HG03342 (cell line): ENCODE measurements around the gene VENTX.

ENCODE experiments used
- ATAC-seq: cut with Tn5 transposase; IDR thresholded peaks from one replicate; pipeline ENCODE4 v1.9.1; 2021; ENCODE audit warnings: mild to moderate bottlenecking, moderate library complexity; ENCODE audit not compliant: unreplicated experiment

The VENTX gene, protein sequence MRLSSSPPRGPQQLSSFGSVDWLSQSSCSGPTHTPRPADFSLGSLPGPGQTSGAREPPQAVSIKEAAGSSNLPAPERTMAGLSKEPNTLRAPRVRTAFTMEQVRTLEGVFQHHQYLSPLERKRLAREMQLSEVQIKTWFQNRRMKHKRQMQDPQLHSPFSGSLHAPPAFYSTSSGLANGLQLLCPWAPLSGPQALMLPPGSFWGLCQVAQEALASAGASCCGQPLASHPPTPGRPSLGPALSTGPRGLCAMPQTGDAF

DNA sequence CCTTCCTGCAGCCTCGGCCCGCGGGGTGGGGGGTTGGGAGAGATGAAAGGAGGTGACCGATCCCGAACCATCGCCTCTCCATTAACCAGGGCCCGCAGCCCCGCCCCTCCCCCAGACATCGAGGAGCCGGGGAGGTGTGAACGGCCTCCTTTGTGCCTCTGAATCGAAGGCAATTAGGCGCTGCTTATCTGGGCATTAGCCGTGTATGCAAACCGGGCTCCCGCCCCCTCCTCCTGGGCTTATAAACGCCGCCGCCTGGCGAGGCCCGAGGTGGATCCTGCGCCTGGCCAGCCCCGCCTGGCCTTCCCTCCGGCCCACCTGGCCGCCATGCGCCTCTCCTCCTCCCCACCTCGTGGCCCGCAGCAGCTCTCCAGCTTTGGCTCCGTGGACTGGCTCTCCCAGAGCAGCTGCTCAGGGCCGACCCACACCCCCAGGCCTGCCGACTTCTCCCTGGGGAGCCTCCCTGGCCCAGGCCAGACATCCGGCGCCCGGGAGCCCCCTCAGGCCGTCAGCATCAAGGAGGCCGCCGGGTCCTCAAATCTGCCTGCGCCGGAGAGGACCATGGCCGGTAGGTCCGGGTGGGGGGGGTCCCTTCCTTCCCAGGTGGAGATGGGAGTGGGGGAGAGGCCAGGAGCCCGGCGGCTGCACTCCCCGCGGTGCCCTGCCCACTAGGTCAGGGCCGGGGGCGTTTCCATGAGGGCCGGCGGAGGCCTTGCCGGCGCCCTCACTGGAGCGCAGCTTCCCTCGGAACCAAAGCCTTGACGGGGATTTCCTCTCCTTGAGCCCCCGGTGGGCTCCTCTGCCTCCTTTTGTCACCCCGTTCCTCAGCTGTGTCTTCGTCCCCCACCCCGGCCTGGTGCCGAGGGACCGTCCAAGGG, at the start of gene VENTX:
Gene VENTX (plus strand): TSS at position 268 of the 878 bp plus-strand sequence. CDS start 60 bp downstream, at position 328.
- ATAC-seq, result no peak

DNA sequence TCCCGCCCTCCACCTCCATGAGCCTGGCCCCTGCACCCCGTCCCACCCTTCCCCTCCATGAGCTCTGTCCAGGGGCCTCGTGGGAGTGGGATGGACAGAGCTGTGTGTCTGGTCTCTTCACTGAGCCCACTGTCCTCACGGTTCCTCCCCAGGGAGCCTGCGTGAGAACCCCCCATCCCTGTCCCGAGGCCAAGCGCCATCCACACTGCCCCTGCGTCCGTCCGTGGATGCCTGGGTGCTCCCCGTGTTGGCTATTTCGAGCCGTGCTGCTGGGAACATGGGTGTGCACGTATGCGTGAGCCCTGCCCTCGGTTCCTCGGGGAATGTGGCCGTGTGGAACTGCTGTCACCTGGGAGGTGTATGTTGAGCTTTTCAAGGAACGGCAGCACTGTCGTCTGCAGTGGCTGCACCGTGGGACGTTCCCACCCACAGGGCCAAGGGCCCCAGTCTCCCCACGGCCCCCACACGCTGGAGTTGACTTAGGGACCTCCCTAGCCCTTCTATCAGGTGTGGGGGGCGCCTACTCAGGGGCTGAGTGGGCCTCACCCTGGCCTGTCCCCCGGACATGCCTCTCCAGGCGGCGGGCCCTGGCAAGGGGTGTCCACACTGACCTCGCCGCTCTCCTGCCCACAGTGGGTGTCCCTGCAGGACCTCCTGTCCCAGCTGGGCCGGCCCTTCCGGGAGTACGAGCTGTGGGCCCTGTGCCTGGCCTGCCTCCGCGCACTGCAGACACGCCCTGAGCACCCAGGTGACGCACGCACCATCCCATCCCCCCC, 49.6 kb upstream of the VENTX start:
- ATAC-seq, result no peak

DNA sequence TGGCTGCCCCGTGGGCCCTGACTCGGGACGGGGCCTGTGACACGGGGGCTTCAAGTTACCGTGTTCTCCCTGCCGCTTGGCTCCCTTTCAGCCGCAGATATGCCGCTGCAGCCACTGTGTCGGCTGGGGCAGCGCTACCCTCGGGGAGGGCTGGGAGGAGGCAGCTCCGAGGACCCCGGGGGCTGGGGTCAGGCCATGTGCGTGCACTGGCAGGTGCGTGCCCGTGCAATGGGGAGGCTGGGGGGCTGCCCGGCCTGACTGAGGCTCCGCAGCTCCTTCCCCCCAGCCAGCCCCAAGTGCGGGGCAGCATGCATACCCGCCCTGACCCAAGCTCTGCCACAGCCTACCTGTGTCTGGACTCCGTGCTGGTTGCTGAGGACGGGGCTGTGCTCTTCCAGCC, 48.4 kb upstream of the VENTX start:
- ATAC-seq, result no peak

DNA sequence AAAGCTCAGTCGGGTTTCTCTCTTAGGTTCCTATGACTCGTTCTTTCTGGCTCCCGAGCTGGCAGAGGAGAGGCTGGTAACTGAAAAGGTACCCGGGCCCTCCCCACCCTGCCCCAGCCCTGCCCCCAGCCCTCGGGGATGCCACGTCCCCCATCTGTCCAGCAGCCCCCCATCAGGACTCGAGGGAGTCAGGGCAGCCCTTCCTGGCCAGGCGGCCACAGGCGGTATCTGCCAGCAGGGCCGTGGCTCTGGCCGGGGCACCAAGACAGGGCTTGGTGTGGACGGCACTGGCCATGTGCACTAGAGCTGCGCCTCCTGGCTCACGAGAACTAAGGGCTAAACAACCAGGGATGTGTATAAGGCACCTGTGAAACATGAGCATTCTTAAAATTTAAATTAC, 47.9 kb upstream of the VENTX start:
- ATAC-seq, result no peak

DNA sequence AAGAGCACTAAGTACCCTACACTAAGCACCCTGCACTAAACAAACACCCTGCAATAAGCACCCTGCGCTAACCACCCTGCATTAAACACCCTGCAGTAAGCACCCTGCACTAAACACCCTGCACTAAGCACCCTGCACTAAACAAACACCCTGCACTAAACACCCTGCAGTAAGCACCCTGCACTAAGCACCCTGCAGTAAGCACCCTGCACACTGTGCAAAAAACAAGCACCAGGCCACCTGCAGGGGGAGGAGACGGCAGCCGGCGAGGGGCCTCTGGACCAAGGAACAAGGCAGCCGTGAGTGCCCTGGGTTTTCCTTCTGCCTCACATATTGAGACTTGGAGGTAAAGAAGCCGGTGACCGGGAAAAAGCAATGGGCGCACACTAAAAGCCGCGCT, 47.4 kb upstream of the VENTX start:
- ATAC-seq, result no peak

DNA sequence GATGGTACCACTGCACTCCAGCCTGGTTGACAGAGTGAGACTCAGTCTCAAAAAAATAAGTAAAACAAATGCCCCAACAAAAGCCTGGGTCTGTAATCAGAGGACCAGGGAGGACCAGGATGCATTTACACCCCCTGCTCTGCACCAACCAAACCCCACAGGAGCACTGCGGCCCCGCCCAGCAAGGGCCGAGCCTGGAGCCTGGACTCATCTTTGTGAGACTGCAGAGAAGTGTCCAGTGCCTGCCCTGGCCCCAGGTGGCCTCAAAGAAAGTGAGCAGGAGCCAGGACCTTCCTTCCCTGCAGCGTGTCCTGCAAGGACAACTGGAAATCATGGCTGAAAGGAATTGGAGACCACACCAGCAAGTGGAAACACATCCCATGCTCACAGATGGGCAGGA, 46.0 kb upstream of the VENTX start:
- no peak for ATAC-seq

DNA sequence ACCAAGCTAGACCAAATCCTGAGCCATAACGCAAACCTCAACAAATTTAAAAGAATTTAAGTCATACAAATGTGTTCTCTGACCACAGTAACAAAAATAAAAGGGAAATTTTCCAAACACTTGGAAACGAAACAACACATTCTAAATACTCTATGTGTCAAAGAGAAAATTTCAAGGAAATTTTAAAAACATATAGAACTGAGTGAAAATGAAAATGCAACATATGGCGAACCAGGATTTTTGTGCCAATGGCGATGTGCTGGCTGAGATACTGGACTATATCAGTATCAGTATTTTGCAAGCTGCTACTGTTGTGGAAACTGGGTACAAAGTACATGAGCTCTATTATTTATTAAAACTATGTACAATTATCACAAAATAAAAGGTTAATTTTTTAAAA, 43.5 kb upstream of the VENTX start:
- no peak for ATAC-seq

DNA sequence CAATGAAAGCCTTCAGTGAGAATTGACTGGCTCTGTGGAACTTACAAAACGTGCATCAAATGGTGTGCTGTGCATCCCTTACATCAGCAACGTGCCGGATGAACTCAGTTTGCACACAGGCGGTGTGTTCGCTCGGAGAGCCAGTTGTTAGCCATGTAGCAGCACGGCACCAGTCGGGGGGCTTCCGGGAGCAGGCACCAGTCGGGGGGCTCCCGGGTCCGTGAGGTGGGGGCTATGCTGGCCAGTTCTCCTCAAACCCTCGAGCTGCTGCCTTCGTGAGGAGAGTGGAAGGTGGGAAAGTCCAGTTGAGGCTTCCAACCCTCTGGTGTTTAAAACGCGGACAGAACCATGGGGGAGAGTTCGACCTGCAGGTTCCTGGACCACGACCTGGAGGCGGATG, 42.6 kb upstream of the VENTX start:
- no peak for ATAC-seq

DNA sequence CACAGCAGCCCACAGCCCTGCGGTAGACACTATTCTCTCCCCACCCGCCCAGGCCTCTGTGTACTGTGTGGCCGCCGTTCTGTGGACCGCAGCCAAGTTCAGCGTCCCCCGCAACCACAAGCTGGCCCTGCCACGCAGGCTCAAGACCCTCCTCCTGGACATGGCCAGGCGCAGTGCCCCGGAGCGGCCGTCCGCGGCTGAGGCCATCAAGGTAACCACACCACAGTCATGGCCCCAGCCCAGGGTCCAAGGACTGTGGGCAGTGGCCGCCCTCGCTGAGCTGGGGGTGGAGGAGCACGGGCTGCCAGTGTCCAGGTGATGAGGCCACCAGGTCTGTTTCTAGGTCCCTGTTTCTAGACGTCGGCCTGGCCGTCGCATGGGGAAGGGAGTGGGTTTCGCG, 42.0 kb upstream of the VENTX start:
- ATAC-seq, result no peak

DNA sequence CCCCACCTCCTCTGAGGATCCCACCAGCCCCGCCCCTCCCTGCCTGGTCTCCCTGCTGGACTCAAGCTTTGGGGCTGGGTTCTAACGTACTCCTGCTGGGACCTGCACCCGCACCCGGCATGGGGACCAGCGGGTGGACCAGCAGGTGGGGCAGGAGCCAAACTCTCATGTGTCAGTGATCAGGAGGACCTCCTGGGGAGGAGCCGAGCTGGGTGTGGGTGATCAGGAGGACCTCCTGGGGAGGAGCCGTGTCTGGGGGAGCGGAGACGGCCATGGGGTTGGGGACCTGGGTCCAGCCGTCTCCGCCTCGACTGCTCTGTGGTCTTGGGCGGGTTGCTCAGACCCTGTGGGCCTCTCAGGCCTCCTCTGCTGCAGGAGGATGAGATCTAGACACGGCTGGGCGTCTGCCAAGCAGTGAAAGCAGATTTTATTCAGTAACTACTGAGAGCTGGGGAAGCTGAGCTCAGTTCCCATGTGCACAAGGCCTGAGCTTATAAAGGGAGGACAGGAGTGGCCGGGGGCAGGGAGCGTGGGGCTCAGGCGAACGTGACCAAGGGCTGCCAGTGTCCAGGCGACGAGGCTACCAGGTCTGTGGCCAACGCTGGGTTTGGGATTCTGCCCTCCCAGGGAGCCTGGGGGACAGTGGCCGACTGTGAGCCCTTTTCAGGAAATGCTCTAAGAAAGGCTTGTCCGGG, 41.3 kb upstream of the VENTX start:
- no peak for ATAC-seq

DNA sequence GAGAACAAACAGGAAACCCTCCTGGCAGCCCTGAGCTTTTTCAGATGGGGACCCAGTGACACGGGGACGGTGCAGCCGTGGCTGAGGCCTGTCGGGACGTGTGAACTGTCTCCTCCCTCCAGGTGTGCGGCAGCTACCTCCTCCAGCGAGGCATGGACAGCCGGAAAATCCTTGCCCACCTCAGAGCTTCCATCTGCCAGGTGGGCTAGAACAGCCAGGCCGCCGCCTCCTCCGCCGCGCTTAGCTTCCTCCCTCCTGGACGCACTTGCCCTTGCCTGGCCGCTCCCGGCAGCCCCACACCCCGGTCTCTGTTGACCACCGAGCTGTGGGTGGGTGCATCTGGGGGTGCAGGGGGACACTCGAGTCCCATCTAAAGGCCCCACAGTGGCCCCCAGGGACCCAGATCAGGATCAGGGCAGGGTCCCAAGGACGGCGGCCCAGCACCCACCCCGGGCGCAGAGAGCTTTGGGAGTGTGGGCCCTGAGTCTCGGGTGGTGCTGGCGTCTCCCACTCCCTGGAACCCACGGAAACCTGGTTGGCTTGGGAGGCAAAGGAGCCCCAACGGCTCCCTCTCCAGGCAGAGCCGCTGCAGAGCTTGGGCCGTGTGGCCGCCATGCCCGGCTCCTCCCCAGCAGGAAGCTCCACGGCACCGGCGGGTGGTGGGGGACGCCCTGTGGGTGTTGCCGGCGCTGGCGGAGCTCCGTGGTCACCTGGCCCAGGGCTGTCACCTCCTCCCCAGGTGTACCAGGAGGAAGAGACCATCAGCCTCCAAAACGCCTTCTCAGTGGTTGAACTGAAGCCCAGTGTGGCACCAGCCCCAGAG, 40.5 kb upstream of the VENTX start:
- ATAC-seq, result no peak

DNA sequence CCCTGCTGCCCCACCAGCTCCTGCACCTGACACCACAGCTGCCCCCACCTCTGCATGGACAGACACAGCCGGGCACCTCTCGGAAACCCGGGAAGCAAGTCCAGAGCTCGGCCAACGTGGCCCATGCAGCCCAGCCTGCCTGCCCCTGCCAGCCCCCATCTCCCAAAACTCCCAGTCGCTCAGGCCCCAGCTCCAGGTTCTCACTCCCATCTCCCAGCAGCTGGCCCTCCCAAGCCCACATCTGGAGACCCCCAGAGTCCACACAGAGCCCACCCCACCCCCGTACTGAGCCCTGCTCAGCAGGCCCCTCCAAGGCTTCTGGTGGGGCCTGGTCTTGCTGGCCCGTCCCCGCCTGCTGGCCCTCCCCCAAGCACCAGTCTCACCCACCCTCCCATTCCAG, 39.9 kb upstream of the VENTX start:
- ATAC-seq, result no peak

DNA sequence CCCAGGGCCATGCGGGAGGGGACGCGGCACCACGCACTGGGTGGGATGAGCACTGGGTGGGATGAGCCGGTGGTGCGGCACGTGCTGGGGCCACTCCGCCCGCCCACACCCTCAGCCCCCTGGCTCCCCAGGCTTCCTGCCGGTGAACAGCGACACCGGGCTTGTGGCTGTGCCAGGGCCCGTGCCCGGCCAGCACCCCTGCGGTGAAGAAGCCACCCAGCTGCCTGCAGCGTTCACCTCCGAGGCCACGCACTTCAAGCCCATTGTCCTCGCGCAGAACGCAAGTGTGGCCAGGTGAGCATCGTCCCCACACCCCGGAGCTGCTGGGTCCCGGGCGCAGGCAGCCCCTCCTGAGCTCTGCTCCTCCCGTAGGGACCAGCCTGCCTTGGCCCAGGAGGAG, 39.4 kb upstream of the VENTX start:
- ATAC-seq, result no peak

DNA sequence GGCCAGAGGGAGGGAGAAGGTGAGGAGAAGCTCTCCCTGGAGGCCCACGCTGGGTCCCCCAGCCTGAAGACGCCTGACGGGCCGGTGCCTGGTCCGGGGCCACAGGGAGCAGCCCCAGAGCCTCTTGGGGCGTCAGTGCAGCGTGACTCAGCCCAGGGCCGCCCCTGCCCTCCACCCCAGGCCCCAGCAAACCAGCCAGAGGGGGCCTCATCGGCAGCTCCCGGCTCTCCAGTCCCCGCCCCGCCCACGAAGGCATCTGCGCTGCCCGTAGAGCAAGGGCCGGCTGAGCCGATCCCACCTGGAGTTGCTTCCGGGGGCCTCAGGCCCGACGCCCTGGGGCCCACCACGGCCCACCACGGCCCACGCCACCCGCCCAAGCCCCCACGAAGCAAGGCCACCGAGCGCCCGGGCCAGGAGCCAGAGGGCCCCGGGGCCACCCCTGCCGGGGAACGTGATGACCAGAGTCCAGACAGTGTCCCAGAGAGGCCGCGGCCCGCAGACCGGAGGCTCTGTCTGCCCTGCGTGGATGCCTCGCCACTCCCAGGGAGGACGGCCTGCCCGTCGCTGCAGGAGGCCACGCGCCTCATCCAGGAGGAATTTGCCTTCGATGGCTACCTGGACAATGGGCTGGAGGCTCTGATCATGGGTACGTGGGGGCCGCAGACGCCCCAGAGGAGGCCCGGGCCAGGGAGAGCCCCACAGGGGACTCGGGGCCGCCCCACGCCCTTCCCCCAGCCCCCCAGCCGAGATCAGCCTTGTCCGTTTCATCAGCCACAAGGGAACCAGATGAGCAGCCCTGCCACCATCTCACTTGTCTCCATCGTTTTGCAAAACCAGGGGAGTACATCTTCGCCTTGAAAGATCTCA, 38.8 kb upstream of the VENTX start:
- ATAC-seq, result no peak

DNA sequence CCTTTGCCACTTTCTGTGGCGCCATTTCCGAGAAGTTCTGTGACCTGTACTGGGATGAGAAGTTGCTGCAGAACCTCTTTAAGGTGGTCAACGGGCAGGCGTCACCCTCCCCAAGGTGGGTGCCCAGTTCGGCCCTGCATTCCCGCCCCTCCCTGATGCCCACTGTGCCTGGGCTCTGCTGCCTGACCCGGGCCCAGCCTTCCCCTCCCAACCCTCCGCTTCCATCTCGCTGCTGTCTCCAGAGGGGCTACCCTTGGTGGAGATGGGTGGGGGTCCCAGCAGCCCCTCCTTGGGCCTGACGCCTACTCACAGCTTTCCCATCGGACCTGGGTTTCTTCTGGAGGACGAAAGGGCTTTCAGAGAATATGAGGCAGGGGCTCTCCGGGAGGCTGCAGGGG, 38.2 kb upstream of the VENTX start:
- ATAC-seq, result no peak

DNA sequence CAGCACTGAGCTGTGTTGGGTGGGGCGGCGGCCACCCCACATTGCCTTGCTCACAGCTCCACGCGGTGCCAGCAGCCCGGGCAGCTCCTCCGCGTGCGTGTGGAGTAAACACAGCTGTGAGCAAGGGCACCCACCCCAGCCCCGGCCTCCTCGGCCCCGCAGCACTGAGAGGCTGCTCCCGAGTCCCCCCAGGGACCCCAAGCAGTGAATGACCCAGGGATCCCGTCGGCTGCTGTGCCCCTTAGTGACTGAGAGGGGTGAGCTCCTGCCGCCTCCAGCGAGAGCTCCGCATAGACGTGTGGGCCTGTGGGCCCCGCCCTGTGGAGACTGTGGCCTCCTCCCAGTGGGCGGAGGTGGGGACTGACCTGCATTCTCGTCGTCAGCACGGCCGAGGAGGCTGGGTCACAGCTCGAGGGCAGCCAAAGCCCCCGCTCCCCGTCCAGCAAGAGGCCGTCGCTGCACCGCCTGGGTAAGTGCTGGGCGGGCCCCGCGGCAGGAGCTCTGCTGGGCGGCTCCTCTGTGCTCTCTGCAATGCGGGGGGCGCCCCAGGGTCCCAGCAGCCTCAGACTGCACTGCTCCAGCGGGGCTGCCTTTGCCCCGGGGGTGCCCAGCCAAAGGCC, 37.6 kb upstream of the VENTX start:
- ATAC-seq, result no peak

DNA sequence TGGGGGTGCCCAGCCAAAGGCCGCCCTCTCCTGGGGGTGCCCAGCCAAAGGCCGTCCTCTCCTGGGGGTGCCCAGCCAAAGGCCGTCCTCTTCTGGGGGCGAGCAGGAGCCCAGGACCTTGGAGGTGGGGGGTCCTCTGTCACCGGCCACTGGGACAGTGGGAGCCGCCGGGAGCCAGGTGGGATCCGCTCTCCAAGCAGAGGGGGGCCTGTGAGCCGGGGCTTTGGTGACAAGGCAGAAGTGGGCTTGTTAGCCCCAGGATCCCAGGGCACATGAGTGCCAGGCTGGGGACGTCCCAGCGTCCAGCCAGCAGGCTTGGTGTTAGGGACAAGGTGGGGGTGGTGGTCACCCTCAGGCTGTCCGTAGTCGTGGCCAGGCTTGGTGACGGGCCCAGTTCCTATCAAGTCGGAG, 37.0 kb upstream of the VENTX start:
- no peak for ATAC-seq

DNA sequence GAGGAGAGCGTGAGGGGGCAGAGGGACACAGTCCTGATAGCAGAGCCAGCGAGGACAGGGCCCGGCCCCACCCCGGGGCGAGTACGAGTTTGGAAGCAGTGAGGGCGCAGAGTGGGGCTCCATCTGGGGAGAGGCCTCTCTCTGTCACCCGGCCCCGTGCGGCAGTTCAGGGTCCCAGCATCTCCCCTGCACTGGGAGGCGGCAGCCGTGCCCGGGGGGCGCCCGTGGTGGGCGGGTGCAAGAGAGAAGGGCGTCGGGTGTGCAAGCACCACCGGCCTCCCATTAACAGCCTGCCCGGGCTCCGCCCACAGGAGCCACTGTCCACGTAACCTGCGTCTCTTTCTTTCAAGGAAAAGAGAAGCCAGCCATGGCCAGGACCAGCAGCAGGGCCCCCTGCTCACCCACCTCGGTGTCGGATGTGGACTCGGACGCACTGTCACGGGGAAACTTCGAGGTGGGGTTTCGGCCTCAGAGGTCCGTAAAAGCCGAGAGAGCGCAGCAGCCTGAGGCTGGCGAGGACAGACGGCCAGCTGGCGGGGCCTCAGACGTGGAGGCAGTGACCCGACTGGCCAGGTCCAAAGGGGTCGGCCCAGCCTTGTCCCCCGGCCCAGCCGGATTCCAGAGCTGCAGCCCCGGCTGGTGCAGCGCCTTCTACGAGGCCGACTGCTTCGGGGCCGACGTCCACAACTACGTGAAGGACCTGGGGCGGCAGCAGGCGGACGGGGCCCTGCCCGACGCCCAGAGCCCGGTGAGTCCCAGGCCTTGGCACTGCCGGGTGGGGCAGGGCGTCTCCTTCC, 36.3 kb upstream of the VENTX start:
- ATAC-seq, result no peak
